Epidermal melanocyte (primary cell): ENCODE data around the gene TLCD5.

Experiments used
- DNase-seq: peaks from one replicate; pipeline ENCODE4 v3.0.0; 2011; ENCODE audit warnings: low spot score; ENCODE audit not compliant: insufficient read length

TLCD5 gene

GRCh38 chr11:120336641-120337354 lies 11.7 kb downstream of the TLCD5 start:
- DNase-seq: no peak

- no peak for DNase-seq
These were observed 12.4 kb downstream of the TLCD5 start for GRCh38 chr11:120337355-120338106.

GRCh38 chr11:120338107-120338933 lies 13.2 kb downstream of the TLCD5 start:
- no peak for DNase-seq

- DNase-seq: no peak
These were observed 14.3 kb downstream of the TLCD5 start for GRCh38 chr11:120339394-120339890.

- no peak for DNase-seq
These were observed 15.4 kb downstream of the TLCD5 start for GRCh38 chr11:120340529-120340928.

- no peak for DNase-seq
These were observed 17.1 kb downstream of the TLCD5 start for GRCh38 chr11:120342226-120342625.

- no peak for DNase-seq
These were observed 17.6 kb downstream of the TLCD5 start for GRCh38 chr11:120342678-120343077.

GRCh38 chr11:120343429-120343828 lies 18.3 kb downstream of the TLCD5 start:
- no peak for DNase-seq

GRCh38 chr11:120344302-120345004 lies 19.4 kb downstream of the TLCD5 start:
- DNase-seq: no peak

GRCh38 chr11:120346233-120346632 lies 21.1 kb downstream of the TLCD5 start:
- DNase-seq: no peak

GRCh38 chr11:120350637-120351036 lies 25.5 kb downstream of the TLCD5 start:
- DNase-seq: no peak

- DNase-seq: no peak
These were observed 27.3 kb downstream of the TLCD5 start for GRCh38 chr11:120352405-120352804.

- DNase-seq: no peak
These were observed 29.0 kb downstream of the TLCD5 start for GRCh38 chr11:120354068-120354467.

GRCh38 chr11:120354779-120355178 lies 29.7 kb downstream of the TLCD5 start:
- no peak for DNase-seq

- no peak for DNase-seq
These were observed 32.5 kb downstream of the TLCD5 start for GRCh38 chr11:120357620-120358019.

GRCh38 chr11:120358729-120359128 lies 33.6 kb downstream of the TLCD5 start:
- no peak for DNase-seq

- DNase-seq: no peak
These were observed 38.3 kb downstream of the TLCD5 start for GRCh38 chr11:120363436-120363835.

GRCh38 chr11:120365512-120365911 lies 40.4 kb downstream of the TLCD5 start:
- no peak for DNase-seq

GRCh38 chr11:120372296-120372695 lies 47.2 kb downstream of the TLCD5 start:
- no peak for DNase-seq

- no peak for DNase-seq
These were observed 50.0 kb downstream of the TLCD5 start for GRCh38 chr11:120375076-120375475.

GRCh38 chr11:120376547-120377182 lies 51.6 kb downstream of the TLCD5 start:
- no peak for DNase-seq
